B cell (primary cell): ENCODE data around the gene SAP30L.

Experiments used
- CTCF ChIP-seq: fragments of 200-600 bp; IDR thresholded peaks from one replicate; pipeline ENCODE4 v1.8.0; 2022; ENCODE audit warnings: antibody characterized with exemption, mild to moderate bottlenecking
- EZH2 ChIP-seq: IDR thresholded peaks from 2 replicates; pipeline ENCODE4 v1.6.1; 2012; ENCODE audit warnings: borderline replicate concordance, low read depth, mild to moderate bottlenecking, moderate library complexity, low read length; ENCODE audit not compliant: insufficient read depth, poor library complexity, severe bottlenecking

GRCh38 chr5:154440540-154440939 lies 5.3 kb upstream of the SAP30L start:
- no peak for TF ChIP-seq CTCF
- TF ChIP-seq EZH2 = no peak
